GM10248 (cell line): ENCODE data around the gene AMACR.
A peak's percentile ranks its signal among the peaks of the same experiment; 100 is the strongest.

ENCODE experiments used
- CTCF ChIA-PET: fragments of 300-600 bp; sonication (Branson Sonifier 250); formaldehyde crosslinking; extraction: SDS; loops from one replicate; lab custom pipeline; 2021; ENCODE audit warnings: antibody characterized with exemption; lab: Yijun Ruan, JAX
- POLR2A ChIA-PET: fragments of 350-650 bp; sonication (Branson Sonifier 250); formaldehyde crosslinking; extraction: SDS; loops from one replicate; lab custom pipeline; 2020; ENCODE audit warnings: antibody characterized with exemption; lab: Yijun Ruan, JAX
- DNase-seq: peaks from one replicate; pipeline ENCODE4 v3.0.0; 2012; ENCODE audit errors: extremely low spot score
- CTCF ChIP-seq: IDR thresholded peaks from 2 replicates; pipeline ENCODE4 v1.5.1; 2012; ENCODE audit warnings: mild to moderate bottlenecking, low read depth; ENCODE audit errors: extremely low read depth, missing control alignments, control extremely low read depth

AMACR gene

GRCh38 chr5:34005211-34005610 lies 2.6 kb downstream of the AMACR start:
- TF ChIP-seq CTCF: no peak
- no peak for DNase-seq
- ChIA-PET CTCF (interaction anchor here (1.5 to 1.7 kb wide), 3 partner anchors 9 to 69 kb away, joined by 3 to 5 read pairs (median 3); no protein-coding TSS in a partner anchor), POLR2A (no interaction called here)

GRCh38 chr5:34003941-34004340 lies 3.9 kb downstream of the AMACR start:
- ChIA-PET POLR2A (no interaction called here), CTCF (interaction anchor here (1.5 to 1.7 kb wide), 3 partner anchors 8 to 31 kb away, joined by 3 to 5 read pairs (median 3); no protein-coding TSS in a partner anchor)
- DNase-seq: no peak
- TF ChIP-seq CTCF: no peak

GRCh38 chr5:34002629-34003328 lies 5.1 kb downstream of the AMACR start:
- ChIA-PET CTCF (no interaction called here), POLR2A (no interaction called here)
- DNase-seq: no peak
- TF ChIP-seq CTCF: no peak

GRCh38 chr5:34001241-34001841 lies 6.5 kb downstream of the AMACR start:
- ChIA-PET POLR2A (no interaction called here), CTCF (interaction anchor here (1.8 kb wide), 1 partner anchor 11 kb away, joined by 6 read pairs; no protein-coding TSS in a partner anchor)
- no peak for DNase-seq
- no peak for TF ChIP-seq CTCF

GRCh38 chr5:33999978-34000377 lies 7.9 kb downstream of the AMACR start:
- POLR2A ChIA-PET: no interaction called here
- no peak for TF ChIP-seq CTCF
- CTCF ChIA-PET: interaction anchor here (1.8 to 5.3 kb wide), 2 partner anchors 13 to 32 kb away, joined by 6 to 34 read pairs; no protein-coding TSS in a partner anchor
- no peak for DNase-seq

GRCh38 chr5:33997331-33997983 lies 10.4 kb downstream of the AMACR start:
- CTCF ChIA-PET: interaction anchor here (0.7 to 5.3 kb wide), 24 partner anchors 9 to 494 kb away, joined by 3 to 34 read pairs (median 4); partner anchors contain the start of genes AMACR and SLC45A2
- DNase-seq: peak; percentile 33
- POLR2A ChIA-PET: no interaction called here
- peak; percentile 51 for TF ChIP-seq CTCF
